ENCODE measurements around the gene FGF2.
"Not testable (repeated sequence)": the region's sequence is repeated elsewhere in the genome, so short reads cannot be mapped to it uniquely, and the experiment has no call there.

Gene FGF2

DNA sequence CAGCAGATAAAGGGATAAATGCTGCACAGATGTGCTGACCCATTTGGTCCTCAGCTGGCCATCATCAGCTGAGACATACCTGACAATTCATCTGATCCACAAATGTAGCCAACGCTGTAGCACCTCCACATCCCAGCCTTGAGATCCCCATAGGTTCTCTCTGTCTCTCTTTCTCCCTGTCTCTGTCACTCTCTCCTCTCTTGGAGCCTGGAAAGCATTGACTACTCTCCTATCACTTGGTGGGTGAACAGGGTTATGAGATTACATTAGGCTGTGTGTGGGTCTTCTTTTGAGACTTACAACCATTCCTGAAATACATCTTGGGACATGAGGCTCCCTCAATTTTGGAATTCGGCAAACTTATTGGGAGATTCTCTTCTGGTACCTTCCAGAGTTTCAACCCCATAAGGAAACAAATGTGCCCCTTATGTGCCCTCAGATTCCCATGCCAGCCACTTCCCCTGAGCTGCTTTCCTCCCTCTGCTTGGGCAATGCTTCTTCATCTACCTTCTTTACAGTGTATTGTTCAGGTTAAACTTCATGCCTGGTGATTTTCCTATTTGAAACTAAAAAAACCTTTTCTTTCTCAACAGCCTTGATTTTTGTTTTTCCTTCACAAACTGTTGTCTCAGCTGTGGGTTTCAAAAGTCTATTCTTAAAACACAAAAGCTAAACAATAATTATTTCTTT lies 29.1 kb upstream of the FGF2 start:
- no peak for DNase-seq (ENCODE audit: low spot score)
- in situ Hi-C loops (cut with MboI; ENCODE audit: low pct_unique_long_range_greater_than_20kb, low sequenced_read_pairs, unreplicated experiment) = no loop called here
- TF ChIP-seq, protein P1, sequence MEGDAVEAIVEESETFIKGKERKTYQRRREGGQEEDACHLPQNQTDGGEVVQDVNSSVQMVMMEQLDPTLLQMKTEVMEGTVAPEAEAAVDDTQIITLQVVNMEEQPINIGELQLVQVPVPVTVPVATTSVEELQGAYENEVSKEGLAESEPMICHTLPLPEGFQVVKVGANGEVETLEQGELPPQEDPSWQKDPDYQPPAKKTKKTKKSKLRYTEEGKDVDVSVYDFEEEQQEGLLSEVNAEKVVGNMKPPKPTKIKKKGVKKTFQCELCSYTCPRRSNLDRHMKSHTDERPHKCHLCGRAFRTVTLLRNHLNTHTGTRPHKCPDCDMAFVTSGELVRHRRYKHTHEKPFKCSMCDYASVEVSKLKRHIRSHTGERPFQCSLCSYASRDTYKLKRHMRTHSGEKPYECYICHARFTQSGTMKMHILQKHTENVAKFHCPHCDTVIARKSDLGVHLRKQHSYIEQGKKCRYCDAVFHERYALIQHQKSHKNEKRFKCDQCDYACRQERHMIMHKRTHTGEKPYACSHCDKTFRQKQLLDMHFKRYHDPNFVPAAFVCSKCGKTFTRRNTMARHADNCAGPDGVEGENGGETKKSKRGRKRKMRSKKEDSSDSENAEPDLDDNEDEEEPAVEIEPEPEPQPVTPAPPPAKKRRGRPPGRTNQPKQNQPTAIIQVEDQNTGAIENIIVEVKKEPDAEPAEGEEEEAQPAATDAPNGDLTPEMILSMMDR (IDR thresholded peaks at IDR 0.05; ENCODE audit: extremely low read depth, insufficient read depth, missing control alignments) = no peak

DNA sequence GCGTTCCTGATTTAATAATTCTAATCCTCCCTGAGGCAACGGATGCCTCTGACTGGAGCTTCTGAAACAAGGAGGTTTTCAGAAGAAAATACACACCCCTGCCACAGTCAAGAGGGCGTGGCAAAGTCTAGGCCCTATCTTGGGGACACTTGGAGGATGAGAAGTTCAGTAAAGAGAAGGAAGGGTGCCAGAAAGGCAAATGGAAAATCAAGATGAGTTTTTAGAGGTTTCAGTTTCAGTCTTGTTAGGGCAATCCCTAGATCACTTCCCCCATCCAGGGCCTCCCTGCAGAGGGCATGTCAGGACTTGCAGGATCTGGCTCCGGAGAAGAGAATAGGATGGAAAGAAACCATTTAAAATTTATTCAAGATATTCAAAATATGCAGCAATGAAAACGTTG lies 28.5 kb upstream of the FGF2 start:
- in situ Hi-C loops (cut with MboI; ENCODE audit: low pct_unique_long_range_greater_than_20kb, low sequenced_read_pairs, unreplicated experiment) = no loop called here
- DNase-seq (ENCODE audit: low spot score) = no peak
- TF ChIP-seq, protein P1 (IDR thresholded peaks at IDR 0.05; ENCODE audit: extremely low read depth, insufficient read depth, missing control alignments) = no peak

DNA sequence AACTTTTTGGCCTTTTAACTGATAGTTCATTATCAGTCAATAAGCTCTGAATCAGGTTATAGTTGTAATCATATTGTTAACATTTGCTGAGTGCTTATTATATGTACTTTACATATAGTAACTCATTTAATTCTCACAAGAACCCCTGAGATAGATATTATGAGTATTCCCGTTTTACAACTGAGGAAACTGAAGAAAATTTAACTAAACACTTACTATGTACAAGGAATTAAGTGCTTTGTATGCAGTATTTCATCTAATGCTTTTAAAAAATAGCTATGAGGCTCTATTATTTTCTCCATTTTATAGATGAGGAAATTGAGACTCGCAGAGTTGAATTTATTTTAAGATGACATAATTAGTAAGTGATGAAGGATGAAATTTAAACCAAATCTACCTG lies 27.7 kb upstream of the FGF2 start:
- DNase-seq (ENCODE audit: low spot score) = no peak
- TF ChIP-seq, protein P1 (IDR thresholded peaks at IDR 0.05; ENCODE audit: extremely low read depth, insufficient read depth, missing control alignments) = no peak
- in situ Hi-C loops (cut with MboI; ENCODE audit: low pct_unique_long_range_greater_than_20kb, low sequenced_read_pairs, unreplicated experiment) = no loop called here

DNA sequence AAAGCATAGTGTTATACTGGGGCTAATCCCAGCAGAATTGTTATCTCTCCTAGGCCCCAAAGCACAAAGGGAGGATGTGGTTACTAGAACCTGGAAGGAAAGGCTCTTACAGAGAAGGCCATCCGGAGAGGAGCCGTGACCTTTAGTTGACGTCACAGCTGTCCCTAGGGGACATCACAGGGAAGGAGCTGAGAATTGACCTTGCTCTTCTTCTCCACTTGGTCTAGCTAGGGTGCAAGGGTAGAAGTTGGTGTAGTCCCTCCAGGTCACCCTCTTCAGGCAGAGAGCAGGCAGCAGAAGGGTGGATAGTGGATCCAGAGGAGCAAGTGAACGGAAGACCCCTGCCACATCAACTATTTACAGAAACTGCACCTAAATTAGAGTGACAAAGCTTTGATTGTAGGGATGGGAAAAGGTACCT lies 22.8 kb upstream of the FGF2 start:
- TF ChIP-seq, protein P1 (IDR thresholded peaks at IDR 0.05; ENCODE audit: extremely low read depth, insufficient read depth, missing control alignments) = no peak
- in situ Hi-C loops (cut with MboI; ENCODE audit: low pct_unique_long_range_greater_than_20kb, low sequenced_read_pairs, unreplicated experiment) = no loop called here
- no peak for DNase-seq (ENCODE audit: low spot score)

DNA sequence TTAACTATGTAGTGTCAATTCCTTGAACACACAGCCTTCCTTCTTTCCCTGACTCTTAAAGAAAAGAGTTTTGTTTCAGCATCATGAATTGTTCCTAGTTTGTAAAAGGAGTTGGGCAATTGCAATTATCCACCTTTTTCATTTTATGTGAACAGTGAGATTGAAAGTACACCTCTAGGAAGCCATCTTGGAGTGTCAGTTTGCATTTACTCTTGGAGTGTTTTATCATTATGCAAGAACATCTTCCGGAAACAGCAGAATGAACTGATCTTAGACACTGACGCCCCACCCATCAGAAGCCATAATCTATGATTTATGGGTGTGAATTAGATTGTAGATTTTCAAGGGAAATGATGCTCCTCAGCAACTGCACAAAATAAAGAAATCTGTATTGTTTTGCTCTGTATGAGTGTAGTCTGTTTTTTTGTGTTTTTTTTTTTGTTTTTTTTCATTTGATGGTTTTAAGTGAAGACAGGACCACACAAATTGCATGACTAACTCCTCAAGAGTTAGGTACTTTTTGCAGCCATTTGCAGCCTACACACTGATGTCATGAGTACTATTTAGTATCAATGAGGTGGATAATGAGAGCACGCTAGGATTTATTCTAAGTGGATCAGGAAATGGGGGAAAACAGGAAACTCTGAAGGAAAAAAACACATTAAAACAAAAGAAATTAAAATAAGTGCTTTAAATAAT lies 19.5 kb upstream of the FGF2 start:
- TF ChIP-seq, protein P1 (IDR thresholded peaks at IDR 0.05; ENCODE audit: extremely low read depth, insufficient read depth, missing control alignments) = no peak
- in situ Hi-C loops (cut with MboI; ENCODE audit: low pct_unique_long_range_greater_than_20kb, low sequenced_read_pairs, unreplicated experiment) = no loop called here
- no peak for DNase-seq (ENCODE audit: low spot score)

DNA sequence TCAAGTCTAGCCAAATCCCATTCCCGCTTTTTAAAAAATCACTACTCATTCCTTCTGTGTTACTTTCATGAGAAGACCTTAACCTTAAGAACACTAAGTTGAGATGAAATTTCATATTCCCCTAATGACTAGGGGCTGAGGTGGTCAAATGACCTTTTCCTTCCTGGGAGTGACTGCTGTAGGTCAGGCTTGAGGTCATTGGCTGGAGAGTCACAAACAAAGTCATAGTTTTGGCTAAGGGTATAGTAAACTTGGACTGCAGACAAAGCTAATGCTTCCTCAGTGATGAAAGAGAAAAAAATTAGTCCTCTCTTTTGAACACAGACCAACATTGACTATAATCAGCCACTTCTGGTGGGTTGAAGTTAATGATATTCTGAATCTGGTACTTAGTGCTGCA lies 16.0 kb upstream of the FGF2 start:
- TF ChIP-seq, protein P1 (IDR thresholded peaks at IDR 0.05; ENCODE audit: extremely low read depth, insufficient read depth, missing control alignments) = no peak
- no peak for DNase-seq (ENCODE audit: low spot score)
- in situ Hi-C loops (cut with MboI; ENCODE audit: low pct_unique_long_range_greater_than_20kb, low sequenced_read_pairs, unreplicated experiment) = no loop called here

DNA sequence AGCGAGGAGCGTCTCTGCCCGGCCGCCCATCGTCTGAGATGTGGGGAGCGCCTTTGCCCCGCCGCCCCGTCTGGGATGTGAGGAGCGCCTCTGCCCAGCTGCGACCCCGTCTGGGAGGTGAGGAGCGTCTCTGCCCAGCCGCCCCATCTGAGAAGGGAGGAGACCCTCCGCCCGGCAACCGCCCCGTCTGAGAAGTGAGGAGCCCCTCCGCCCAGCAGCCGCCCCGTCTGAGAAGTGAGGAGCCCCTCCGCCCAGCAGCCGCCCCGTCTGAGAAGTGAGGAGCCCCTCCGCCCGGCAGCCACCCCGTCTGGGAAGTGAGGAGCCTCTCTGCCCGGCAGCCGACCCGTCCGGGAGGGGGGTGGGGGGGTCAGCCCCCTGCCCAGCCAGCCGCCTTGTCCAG lies 14.8 kb upstream of the FGF2 start:
- DNase-seq (ENCODE audit: low spot score); in situ Hi-C loops (cut with MboI; ENCODE audit: low pct_unique_long_range_greater_than_20kb, low sequenced_read_pairs, unreplicated experiment): not testable (repeated sequence)

DNA sequence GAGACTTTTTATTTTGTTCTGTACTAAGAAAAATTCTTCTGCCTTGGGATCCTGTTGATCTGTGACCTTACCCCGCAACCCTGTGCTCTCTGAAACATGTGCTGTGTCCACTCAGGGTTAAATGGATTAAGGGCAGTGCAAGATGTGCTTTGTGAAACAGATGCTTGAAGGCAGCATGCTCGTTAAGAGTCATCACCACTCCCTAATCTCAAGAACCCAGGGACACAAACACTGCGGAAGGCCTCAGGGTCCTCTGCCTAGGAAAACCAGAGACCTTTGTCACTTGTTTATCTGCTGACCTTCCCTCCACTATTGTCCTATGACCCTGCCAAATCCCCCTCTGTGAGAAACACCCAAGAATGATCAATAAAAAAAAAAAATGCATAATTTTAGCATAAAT lies 13.8 kb upstream of the FGF2 start:
- in situ Hi-C loops (cut with MboI; ENCODE audit: low pct_unique_long_range_greater_than_20kb, low sequenced_read_pairs, unreplicated experiment); DNase-seq (ENCODE audit: low spot score): not testable (repeated sequence)

Measured in GM13977 (cell line).